HG02588 (cell line): ENCODE data around the gene MMP25.
"Not testable (repeated sequence)": the region's sequence is repeated elsewhere in the genome, so short reads cannot be mapped to it uniquely, and the experiment has no call there.

Experiments used
- ATAC-seq: cut with Tn5 transposase; IDR thresholded peaks from one replicate; pipeline ENCODE4 v1.9.1; 2021; ENCODE audit warnings: mild to moderate bottlenecking, moderate library complexity; ENCODE audit not compliant: unreplicated experiment

The MMP25 gene

GRCh38 chr16:3028716-3029319 lies 17.5 kb upstream of the MMP25 start:
- ATAC-seq, result no peak

DNA sequence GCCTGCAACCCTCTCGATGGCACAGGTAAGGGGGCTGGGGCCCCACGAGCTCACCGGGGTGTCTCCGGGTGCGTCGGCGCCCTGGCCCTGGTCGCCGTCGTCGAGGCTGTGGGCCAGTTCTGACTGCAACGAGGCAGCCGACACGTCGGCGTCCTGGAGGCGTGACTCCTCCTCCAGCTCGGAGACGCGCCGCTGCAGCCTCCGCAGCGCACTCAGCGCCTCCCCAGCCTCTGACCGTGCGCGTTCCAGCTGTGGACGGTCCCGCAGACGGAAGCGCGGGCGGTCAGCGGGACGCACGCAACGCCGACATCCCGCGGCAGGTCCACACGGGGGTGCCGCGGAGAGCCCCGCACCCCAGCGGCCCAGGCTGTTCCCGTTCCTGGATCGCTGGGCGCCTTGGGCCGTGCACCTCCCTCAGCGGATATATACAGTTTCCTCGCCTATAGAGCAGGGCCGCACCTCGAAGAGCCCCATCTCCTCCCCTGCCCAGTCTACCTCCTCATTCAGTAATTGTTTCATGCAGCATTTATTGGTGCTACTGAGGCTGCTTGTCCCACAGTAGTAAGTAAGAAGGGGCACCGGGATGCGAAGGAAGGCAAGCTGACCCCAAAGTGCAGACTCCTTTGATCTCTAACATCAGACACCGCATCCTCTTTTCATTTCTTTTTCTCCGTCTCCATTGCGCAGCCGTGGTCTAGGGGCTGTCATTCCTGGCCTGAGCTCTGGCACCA lies 16.7 kb upstream of the MMP25 start:
- no peak for ATAC-seq

GRCh38 chr16:3030222-3031212 lies 15.8 kb upstream of the MMP25 start:
- no peak for ATAC-seq

GRCh38 chr16:3032624-3033023 lies 13.7 kb upstream of the MMP25 start:
- ATAC-seq, result no peak

- ATAC-seq, result no peak
Measured at GRCh38 chr16:3035289-3035971, 10.9 kb upstream of the MMP25 start.

DNA sequence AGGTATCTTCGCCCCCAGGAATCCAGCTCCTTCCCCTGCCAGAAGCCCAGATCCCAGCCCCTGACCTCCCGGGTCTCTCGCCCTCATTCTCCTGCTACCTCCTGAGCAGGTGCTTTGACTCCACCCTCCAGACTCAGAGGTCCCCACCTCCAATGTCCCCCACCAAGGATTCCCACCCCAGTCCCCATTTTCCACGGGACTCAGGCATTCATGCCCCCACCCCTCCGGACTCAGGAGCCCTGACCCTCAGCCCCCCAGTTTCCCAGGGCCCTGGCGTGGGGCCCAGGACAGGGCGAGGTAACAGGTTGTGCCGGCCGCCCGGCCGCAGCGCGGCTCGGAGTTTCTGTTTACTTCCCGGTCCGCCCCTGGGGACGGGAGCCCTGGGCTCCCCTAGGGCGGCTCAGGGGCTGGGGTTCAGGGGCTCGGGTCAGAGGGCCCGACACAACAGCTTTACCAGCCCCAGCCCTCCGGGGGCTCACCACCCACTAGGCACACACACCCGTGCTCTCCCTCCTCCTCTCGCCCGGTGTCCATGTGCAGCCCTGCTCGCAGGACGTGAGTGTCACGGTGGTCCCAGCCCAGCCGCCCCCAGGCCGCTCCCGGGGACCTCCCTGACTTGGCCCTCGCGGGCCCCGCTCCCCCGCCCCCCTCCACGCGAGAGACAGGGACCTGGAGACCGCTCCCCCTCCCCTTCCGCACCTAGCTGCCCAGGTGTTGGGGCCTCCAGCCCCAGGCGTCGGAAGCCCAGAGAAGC lies 10.2 kb upstream of the MMP25 start:
- no peak for ATAC-seq

DNA sequence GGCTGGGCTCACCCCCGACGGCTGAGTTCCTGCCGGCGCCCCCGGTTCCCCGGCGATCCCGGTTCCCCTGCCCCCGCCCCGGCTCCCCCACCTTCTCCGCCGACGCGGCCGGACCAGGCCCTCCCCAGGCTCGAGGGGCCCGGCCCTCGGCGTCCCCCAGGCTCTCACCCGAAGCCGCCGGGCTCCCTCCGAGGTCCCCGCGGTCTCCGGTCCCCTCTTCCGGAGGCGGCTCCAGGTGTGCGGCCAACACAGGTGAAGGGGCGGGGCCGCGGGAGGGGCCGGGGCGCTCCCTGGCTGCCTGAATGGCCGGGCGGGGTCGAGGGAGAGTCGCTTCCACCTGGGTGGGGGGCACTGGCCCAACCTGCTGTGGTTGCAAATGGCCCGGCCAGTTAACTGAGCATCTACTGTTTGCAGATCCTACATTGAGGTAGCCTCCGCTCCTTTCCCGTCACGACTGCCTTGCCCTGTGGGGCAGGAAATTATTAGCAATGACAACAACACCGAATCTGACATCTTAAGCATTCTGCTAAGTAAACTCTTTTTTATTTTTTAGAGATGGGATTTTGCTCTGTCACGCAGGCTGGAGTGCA lies 9.5 kb upstream of the MMP25 start, which contains the start of gene BICDL2:
Gene BICDL2, minus strand, starts transcription at position 219 of the 590 bp plus-strand sequence. CDS start 1,448 bp downstream, outside the sequence.
- ATAC-seq, result no peak

DNA sequence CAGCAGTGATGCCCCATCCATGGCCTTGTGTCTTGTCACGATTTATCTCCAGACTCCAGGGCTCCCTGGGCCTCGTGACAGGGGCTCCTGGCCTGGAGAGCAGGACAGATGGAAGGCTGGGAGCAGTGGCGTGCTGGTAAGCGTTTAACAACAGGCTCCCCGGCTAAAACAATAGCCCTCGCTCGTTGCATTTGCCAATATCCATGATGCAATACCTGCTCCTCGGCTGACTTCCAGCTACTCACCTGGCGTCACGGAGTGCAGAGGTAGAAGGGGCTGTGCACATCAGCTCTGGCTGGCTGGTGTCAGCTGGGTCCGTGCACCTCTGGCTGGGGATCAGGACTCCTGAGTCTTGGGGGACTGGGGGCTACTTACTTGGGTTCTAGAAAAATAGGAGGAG lies 8.1 kb upstream of the MMP25 start:
- ATAC-seq, result no peak

DNA sequence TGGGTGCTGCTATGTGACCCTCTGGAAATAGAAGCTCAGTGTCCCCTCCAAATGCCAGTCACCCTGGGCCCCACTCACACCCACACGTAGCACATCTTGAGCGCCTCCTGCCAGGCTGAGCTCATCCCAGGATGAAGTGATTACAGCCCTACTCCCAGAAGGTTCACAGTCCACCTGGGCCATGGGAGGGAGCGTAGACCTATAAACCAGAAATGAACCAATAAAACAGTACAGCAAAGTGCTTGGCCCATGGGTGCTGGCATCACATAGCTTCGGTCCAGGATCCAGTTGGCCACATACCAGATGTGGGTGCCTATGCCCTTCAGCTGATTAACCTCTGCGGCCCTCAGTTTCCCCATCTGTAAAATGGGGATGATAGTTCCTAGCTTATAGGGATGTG lies 7.5 kb upstream of the MMP25 start:
- ATAC-seq, result no peak

- ATAC-seq, result no peak
Measured at GRCh38 chr16:3042376-3042775, 4.0 kb upstream of the MMP25 start.

GRCh38 chr16:3044708-3045107 lies 1.7 kb upstream of the MMP25 start:
- no peak for ATAC-seq

DNA sequence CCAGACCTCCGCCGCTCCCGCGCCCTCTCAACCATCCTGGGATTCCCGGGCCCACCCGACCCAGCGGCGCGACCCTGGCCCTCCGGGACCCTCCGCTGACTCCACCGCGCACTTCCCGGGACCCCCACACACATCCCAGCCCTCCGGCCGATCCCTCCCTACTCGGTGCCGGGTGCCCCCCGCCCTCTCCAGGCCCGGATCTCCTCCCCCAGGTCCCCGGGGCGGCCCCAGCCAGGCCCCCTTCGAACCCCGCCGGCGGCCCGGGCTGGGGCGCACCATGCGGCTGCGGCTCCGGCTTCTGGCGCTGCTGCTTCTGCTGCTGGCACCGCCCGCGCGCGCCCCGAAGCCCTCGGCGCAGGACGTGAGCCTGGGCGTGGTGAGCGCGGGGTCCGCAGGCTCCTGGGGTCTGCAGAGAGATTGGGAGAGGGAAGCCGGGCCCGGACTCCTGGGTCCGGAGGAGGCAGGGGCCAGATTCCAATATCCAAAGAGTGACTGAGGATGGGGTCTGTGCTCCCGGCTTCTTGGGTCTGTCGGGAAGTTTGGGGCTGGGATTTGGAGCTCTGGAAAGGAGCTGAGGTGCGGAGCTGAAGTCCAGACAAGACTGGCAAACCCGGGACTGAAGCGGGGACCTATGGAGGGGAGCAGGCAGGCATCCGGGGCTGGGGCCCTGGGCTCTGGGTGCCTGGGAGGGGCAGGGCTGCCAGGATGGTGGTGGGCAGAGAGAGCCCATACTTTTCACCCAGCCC lies 453 bp downstream of the MMP25 start:
- no peak for ATAC-seq

GRCh38 chr16:3047387-3047720 lies 993 bp downstream of the MMP25 start:
- ATAC-seq, result no peak

DNA sequence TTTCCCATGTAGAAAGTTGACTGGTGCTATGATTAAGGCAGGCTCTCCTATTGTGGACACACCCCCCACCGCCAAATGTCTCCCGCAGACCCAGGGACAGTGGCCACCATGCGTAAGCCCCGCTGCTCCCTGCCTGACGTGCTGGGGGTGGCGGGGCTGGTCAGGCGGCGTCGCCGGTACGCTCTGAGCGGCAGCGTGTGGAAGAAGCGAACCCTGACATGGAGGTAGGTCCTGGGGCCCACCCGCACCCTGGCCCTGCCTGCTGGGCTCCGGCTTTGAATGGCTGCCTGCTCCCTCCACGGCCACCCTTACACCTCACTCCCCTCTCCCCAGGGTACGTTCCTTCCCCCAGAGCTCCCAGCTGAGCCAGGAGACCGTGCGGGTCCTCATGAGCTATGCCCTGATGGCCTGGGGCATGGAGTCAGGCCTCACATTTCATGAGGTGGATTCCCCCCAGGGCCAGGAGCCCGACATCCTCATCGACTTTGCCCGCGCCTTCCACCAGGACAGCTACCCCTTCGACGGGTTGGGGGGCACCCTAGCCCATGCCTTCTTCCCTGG lies 3.6 kb downstream of the MMP25 start:
- no peak for ATAC-seq

DNA sequence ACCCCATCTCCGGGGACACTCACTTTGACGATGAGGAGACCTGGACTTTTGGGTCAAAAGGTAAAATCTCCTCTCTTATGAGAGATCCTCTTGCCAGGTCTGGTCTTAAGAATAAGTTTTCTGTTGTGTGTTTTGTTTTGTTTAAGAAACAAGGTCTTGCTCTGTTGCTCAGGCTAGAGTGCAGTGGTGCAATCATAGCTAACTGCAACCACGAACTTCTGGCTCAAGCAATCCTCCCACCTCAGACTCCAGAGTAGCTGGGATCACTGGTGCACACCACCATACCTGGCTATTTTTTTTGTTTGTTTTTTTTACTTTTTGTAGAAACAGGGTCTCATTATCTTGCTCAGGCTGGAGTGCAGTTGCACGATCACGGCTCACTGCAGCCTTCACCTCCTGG lies 4.1 kb downstream of the MMP25 start:
- no peak for ATAC-seq

DNA sequence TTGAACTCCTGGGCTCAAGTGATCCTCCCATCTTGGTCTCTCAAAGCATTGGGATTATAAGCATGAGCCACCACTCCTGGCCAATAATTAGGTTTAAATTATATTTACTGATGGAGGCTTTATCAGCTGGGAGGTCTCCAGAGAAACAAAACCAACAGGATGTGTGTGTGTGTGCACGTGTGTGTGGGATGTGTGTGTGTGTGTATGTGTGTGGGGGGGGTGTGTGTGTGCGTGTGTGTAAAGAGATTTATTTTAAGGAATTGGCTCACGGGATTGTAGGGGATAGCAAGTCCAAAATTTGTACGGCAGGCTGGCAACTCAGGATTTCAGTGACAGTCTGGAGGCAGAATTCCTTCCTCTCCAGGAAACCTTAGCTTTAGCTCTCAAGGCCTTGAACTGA lies 4.6 kb downstream of the MMP25 start:
- ATAC-seq, result no peak

DNA sequence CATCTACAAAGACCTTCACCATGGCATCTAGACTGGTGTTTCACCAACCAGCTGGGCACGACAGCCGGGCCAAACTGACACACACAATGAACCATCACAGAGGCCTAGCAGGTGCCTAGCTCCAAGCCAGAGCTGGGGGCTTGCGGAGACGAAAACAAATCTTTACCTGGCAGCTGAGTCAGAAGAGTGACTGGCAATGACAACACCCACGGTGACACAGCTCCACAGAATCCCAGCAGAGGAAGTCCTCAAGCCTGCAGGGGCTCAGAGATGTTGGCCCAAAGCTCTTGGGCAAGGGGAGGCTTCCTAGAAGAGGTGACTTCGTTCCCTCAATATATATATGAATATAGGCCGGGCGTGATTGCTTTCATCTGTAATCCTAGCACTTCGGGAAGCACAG lies 5.1 kb downstream of the MMP25 start:
- ATAC-seq, result no peak

DNA sequence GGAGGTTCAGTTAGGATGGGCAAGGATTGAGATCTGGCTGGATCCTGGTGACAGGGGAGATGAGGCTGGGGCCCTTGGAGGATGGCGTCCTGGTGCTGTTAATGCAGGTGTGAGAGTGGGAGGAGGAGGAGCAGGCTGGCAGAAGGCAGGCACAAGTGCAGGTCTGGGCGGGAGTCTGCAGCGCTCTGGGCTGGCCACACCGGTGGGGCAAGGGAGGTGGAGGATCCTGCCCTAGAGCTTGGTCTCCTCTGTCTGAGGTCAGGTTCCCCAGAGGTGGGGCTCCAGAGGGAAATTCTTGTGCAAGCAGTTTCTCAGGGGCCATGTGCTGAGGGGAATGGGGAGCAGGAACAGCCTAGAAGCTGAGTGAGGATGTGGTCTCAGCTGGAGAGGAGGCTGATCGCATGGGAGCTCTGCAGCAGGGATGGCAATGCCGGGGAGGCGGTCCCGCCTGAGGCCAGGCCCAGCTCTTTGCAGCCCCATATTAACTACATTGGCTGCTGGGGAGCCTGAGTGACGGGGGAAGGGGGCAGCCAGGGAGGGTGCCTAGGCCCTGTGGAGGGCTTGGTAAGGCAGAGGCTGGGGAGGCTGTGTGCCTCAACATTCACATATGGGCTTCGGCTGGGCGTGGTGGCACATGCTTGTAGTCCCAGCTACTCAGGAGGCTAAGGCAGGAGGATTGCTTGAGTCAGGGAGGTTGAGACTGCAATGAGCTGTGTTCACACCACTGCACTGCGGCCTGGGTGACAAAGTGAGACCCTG lies 6.4 kb downstream of the MMP25 start:
- not testable (repeated sequence) for ATAC-seq
